Caco-2 (cell line): ENCODE data around the gene CDH1. TPM values are rescaled to one million over a fixed set of nuclear protein-coding genes. Genes with fewer than 3 reads are reported as not detected.

Experiments
- BruUV-seq: library from RNA; stranded (reverse); fragments of 400-500 nt; replicated peaks from 2 replicates; lab custom pipeline; 2021; lab: Mats Ljungman, UMichigan
- CTCF ChIA-PET: fragments of 300-600 bp; sonication (Branson Sonifier 250); formaldehyde crosslinking; loops from one replicate; lab custom pipeline; 2022; ENCODE audit warnings: antibody characterized with exemption; lab: Charles Lee
- POLR2A ChIA-PET: fragments of 300-600 bp; sonication (Branson Sonifier 250); formaldehyde crosslinking; loops from one replicate; lab custom pipeline; 2022; ENCODE audit warnings: antibody characterized with exemption; lab: Charles Lee
- DNase-seq, 2 experiments: peaks; one replicate each; pipeline versions ENCODE4 v3.0.0 to v3.0.0-alpha.2; 2020 to 2022
- H3K27me3 ChIP-seq: replicated peaks from 2 replicates; pipeline ENCODE4 v1.6.0; 2011; ENCODE audit warnings: low read length; ENCODE audit not compliant: control insufficient read depth, insufficient read depth
- H3K36me3 ChIP-seq: 2 replicates; pipeline ENCODE4 v1.5.1; 2011; ENCODE audit warnings: low read length; ENCODE audit not compliant: control insufficient read depth, insufficient read depth
- H3K4me1 ChIP-seq: fragments of 250-450 bp; sonication (Bioruptor Pico); 2 replicates; pipeline ENCODE4 v1.5.1; 2020; ENCODE audit warnings: mild to moderate bottlenecking
- H3K4me3 ChIP-seq: 2 replicates; pipeline ENCODE4 v1.5.1; 2011; ENCODE audit warnings: low read depth, mild to moderate bottlenecking, control low read depth, low read length
- H3K9me3 ChIP-seq: fragments of 250-450 bp; sonication (Bioruptor Pico); 2 replicates; pipeline ENCODE4 v1.5.1; 2020; ENCODE audit warnings: mild to moderate bottlenecking, moderate library complexity
- H3K27ac Mint-ChIP-seq: one replicate; pipeline ENCODE4 v1.8.0; 2022; ENCODE audit warnings: mixed read lengths; ENCODE audit not compliant: unreplicated experiment
- H3K27me3 Mint-ChIP-seq: one replicate; pipeline ENCODE4 v1.8.0; 2022; ENCODE audit warnings: mixed read lengths; ENCODE audit not compliant: insufficient read depth, unreplicated experiment
- H3K36me3 Mint-ChIP-seq: one replicate; pipeline ENCODE4 v1.8.0; 2022; ENCODE audit warnings: mild to moderate bottlenecking, mixed read lengths; ENCODE audit not compliant: insufficient read depth, unreplicated experiment
- H3K4me1 Mint-ChIP-seq: one replicate; pipeline ENCODE4 v1.8.0; 2022; ENCODE audit warnings: low read depth, mixed read lengths; ENCODE audit not compliant: unreplicated experiment
- H3K4me3 Mint-ChIP-seq: one replicate; pipeline ENCODE4 v1.8.0; 2022; ENCODE audit warnings: mild to moderate bottlenecking, moderate library complexity, mixed read lengths; ENCODE audit not compliant: unreplicated experiment
- H3K9me3 Mint-ChIP-seq: one replicate; pipeline ENCODE4 v1.8.0; 2022; ENCODE audit warnings: mixed read lengths; ENCODE audit not compliant: unreplicated experiment
- CTCF ChIP-seq, 2 experiments: fragments of 200-600 bp in 1 of 2; IDR thresholded peaks; 1 replicate in 1 of 2; 2 replicates in 1 of 2; pipeline versions ENCODE4 v1.5.1 to v1.8.0; 2011 to 2022; ENCODE audit warnings: antibody characterized with exemption in 1 of 2, control low read depth in 1 of 2, inconsistent platforms in 1 of 2, low read depth in 1 of 2, low read length in 1 of 2, mild to moderate bottlenecking in 1 of 2, moderate library complexity in 1 of 2; ENCODE audit not compliant: insufficient read depth in 1 of 2, severe bottlenecking in 1 of 2, unreplicated experiment in 1 of 2
- intact Hi-C: fragments of 100-400 bp; cut with micrococcal nuclease; formaldehyde crosslinking; loops from one replicate; pipeline ENCODE4 v1.10.0; 2022; ENCODE audit not compliant: unreplicated experiment
- total RNA-seq: library from RNA; stranded (reverse); gene quantifications from 2 replicates; pipeline ENCODE4 v1.2.3, GENCODE V29; 2022

Gene CDH1
- total RNA-seq, 1 experiment from 2014 or later = 783 TPM

- no TSS peak for BruUV-seq
- Histone ChIP-seq H3K9me3 (no peaks in the 10 kb centered on the region), H3K36me3 (peaks cover 5% of the 10 kb centered on the region), H3K4me3 (no peak overlapping the region), H3K4me1 (peaks cover 82% of the 10 kb centered on the region), H3K27me3 (no peaks in the 10 kb centered on the region)
- Mint-ChIP-seq H3K27me3 (no peaks in the 10 kb centered on the region), H3K9me3 (no peaks in the 10 kb centered on the region), H3K36me3 (peaks cover 78% of the 10 kb centered on the region), H3K4me1 (peaks cover 50% of the 10 kb centered on the region), H3K27ac (no peak overlapping the region), H3K4me3 (no peak overlapping the region)
- CTCF ChIA-PET = no interaction called here
- TF ChIP-seq CTCF (IDR thresholded peaks at IDR 0.05; ENCODE audit: insufficient read depth in 1 of 2, low read depth in 1 of 2, low read length in 1 of 2, severe bottlenecking in 1 of 2, unreplicated experiment in 1 of 2) = no peak
- no peak for DNase-seq
- intact Hi-C loops = no loop called here
- POLR2A ChIA-PET = interaction anchor here (0.7 to 0.9 kb wide), 4 partner anchors 9 to 103 kb away, joined by 3 to 8 read pairs (median 6); no protein-coding TSS in a partner anchor
Observed at GRCh38 chr16:68750193-68750695, 13.2 kb downstream of the CDH1 start.

GRCh38 chr16:68751160-68751559 is 14.1 kb downstream of the CDH1 start:
- H3K36me3 ChIP-seq = peaks cover 5% of the 10 kb centered on the region
- TF ChIP-seq CTCF (IDR thresholded peaks at IDR 0.05; ENCODE audit: insufficient read depth in 1 of 2, low read depth in 1 of 2, low read length in 1 of 2, severe bottlenecking in 1 of 2, unreplicated experiment in 1 of 2) = no peak
- ChIA-PET POLR2A (interaction anchor here (0.7 kb wide), 1 partner anchor 12 kb away, joined by 8 read pairs; no protein-coding TSS in a partner anchor), CTCF (no interaction called here)
- Mint-ChIP-seq H3K9me3 (no peaks in the 10 kb centered on the region), H3K36me3 (peaks cover 86% of the 10 kb centered on the region), H3K27me3 (no peaks in the 10 kb centered on the region), H3K27ac (no peak overlapping the region), H3K4me1 (peaks cover 51% of the 10 kb centered on the region), H3K4me3 (no peak overlapping the region)
- DNase-seq = no peak
- no TSS peak for BruUV-seq
- H3K4me1 ChIP-seq = peaks cover 84% of the 10 kb centered on the region
- no peak overlapping the region for H3K4me3 ChIP-seq
- intact Hi-C loops = no loop called here
- no peaks in the 10 kb centered on the region for H3K9me3 ChIP-seq
- H3K27me3 ChIP-seq = no peaks in the 10 kb centered on the region

GRCh38 chr16:68752602-68753001 is 15.5 kb downstream of the CDH1 start:
- Histone ChIP-seq H3K4me3 (no peak overlapping the region), H3K4me1 (peaks cover 84% of the 10 kb centered on the region), H3K36me3 (peaks cover 5% of the 10 kb centered on the region), H3K27me3 (no peaks in the 10 kb centered on the region), H3K9me3 (no peaks in the 10 kb centered on the region)
- CTCF ChIA-PET = interaction anchor here (0.6 to 1.0 kb wide), 4 partner anchors 18 to 224 kb away, joined by 3 to 7 read pairs (median 4); no protein-coding TSS in a partner anchor
- intact Hi-C loops = no loop called here
- Mint-ChIP-seq H3K27me3 (no peaks in the 10 kb centered on the region), H3K9me3 (no peaks in the 10 kb centered on the region), H3K27ac (peak overlapping the region; percentile 74), H3K4me1 (peaks cover 56% of the 10 kb centered on the region), H3K4me3 (peak overlapping the region; percentile 22), H3K36me3 (peaks cover 86% of the 10 kb centered on the region)
- DNase-seq = peak; percentile 61 to 66
- TF ChIP-seq CTCF (IDR thresholded peaks at IDR 0.05; ENCODE audit: insufficient read depth in 1 of 2, low read depth in 1 of 2, low read length in 1 of 2, severe bottlenecking in 1 of 2, unreplicated experiment in 1 of 2) = no peak
- TSS peak; percentile 2 for BruUV-seq
- POLR2A ChIA-PET = interaction anchor here (0.6 to 1.9 kb wide), 4 partner anchors 10 to 34 kb away, joined by 4 to 12 read pairs (median 4); partner anchors contain the start of gene CDH1
